GM23338 (cell line): ENCODE measurements around the gene CCDC149. TPM values are rescaled to one million over a fixed set of nuclear protein-coding genes. Genes with fewer than 3 reads are reported as not detected.

Experiments
- ATAC-seq: fragments of 200-7000 bp; cut with Tn5 transposase; 3 replicates; pipeline ENCODE4 v1.9.1; 2020
- DNase-seq: peaks from one replicate; pipeline ENCODE4 v3.0.0-alpha.2; 2015; ENCODE audit warnings: low spot score
- H2AFZ ChIP-seq: fragments of 200-600 bp; sonication (generic); 2 replicates; pipeline ENCODE4 v1.8.0; 2016; ENCODE audit warnings: antibody characterized with exemption, mild to moderate bottlenecking, moderate library complexity
- H3F3A ChIP-seq: fragments of 200-600 bp; sonication (generic); replicated peaks from 2 replicates; pipeline ENCODE4 v1.8.0; 2017; ENCODE audit warnings: antibody characterized with exemption, mixed run types, low read depth
- H3K27ac ChIP-seq: fragments of 200-600 bp; sonication (generic); 2 replicates; pipeline ENCODE4 v1.6.1; 2016; ENCODE audit warnings: low read depth
- H3K27me3 ChIP-seq: fragments of 200-600 bp; sonication (generic); 2 replicates; pipeline ENCODE4 v1.8.0; 2016; ENCODE audit warnings: mild to moderate bottlenecking, mixed run types, moderate library complexity; ENCODE audit not compliant: insufficient read depth
- H3K36me3 ChIP-seq: fragments of 200-600 bp; sonication (generic); 2 replicates; pipeline ENCODE4 v1.8.0; 2016; ENCODE audit warnings: mild to moderate bottlenecking; ENCODE audit not compliant: insufficient read depth
- H3K4me1 ChIP-seq: fragments of 200-600 bp; sonication (generic); 2 replicates; pipeline ENCODE4 v1.8.0; 2016; ENCODE audit warnings: mild to moderate bottlenecking, moderate library complexity; ENCODE audit not compliant: insufficient read depth
- H3K4me2 ChIP-seq: fragments of 200-600 bp; sonication (generic); 2 replicates; pipeline ENCODE4 v1.7.1; 2017; ENCODE audit warnings: mixed run types
- H3K4me3 ChIP-seq: fragments of 200-600 bp; sonication (generic); 2 replicates; pipeline ENCODE4 v1.6.1; 2016; ENCODE audit warnings: mixed run types
- H3K79me2 ChIP-seq: fragments of 200-600 bp; sonication (generic); replicated peaks from 2 replicates; pipeline ENCODE4 v1.8.0; 2017; ENCODE audit warnings: mild to moderate bottlenecking; ENCODE audit not compliant: insufficient read depth
- H3K9me2 ChIP-seq: fragments of 200-600 bp; sonication (generic); 2 replicates; pipeline ENCODE4 v1.8.0; 2017; ENCODE audit not compliant: insufficient read depth
- H4K20me1 ChIP-seq: fragments of 200-600 bp; sonication (generic); replicated peaks from 2 replicates; pipeline ENCODE4 v1.8.0; 2017; ENCODE audit warnings: mild to moderate bottlenecking; ENCODE audit not compliant: insufficient read depth
- H3K27ac Mint-ChIP-seq: 2 replicates; pipeline ENCODE4 v1.8.0; 2020; ENCODE audit warnings: inconsistent platforms, mild to moderate bottlenecking, moderate library complexity, mixed read lengths
- H3K27me3 Mint-ChIP-seq: 3 replicates; pipeline ENCODE4 v1.8.0; 2022; ENCODE audit warnings: low read depth, mild to moderate bottlenecking, moderate library complexity, mixed read lengths, inconsistent platforms; ENCODE audit not compliant: insufficient read depth, poor library complexity
- H3K36me3 Mint-ChIP-seq: 3 replicates; pipeline ENCODE4 v1.8.0; 2021; ENCODE audit warnings: low read depth, mild to moderate bottlenecking, inconsistent platforms, moderate library complexity, mixed read lengths
- H3K4me1 Mint-ChIP-seq: 3 replicates; pipeline ENCODE4 v1.8.0; 2020; ENCODE audit warnings: mild to moderate bottlenecking, inconsistent platforms, mixed read lengths
- H3K4me3 Mint-ChIP-seq: 3 replicates; pipeline ENCODE4 v1.8.0; 2021; ENCODE audit warnings: moderate library complexity, mild to moderate bottlenecking, inconsistent platforms, mixed read lengths
- H3K9me3 Mint-ChIP-seq: 3 replicates; pipeline ENCODE4 v1.8.0; 2020; ENCODE audit warnings: moderate library complexity, mild to moderate bottlenecking, inconsistent platforms, mixed read lengths
- CREB1 ChIP-seq: fragments of 250-450 bp; sonication (Bioruptor Pico); IDR thresholded peaks from 2 replicates; pipeline ENCODE4 v1.5.0; 2020; ENCODE audit warnings: low read depth, mild to moderate bottlenecking, moderate library complexity
- EZH2 ChIP-seq: fragments of 200-600 bp; sonication (generic); IDR thresholded peaks from one replicate; pipeline ENCODE4 v1.8.0; 2017; ENCODE audit warnings: antibody characterized with exemption, mild to moderate bottlenecking, low read depth; ENCODE audit not compliant: unreplicated experiment
- EZH2phosphoT487 ChIP-seq: fragments of 200-600 bp; sonication (generic); IDR thresholded peaks from one replicate; pipeline ENCODE4 v1.8.1; 2018; ENCODE audit warnings: antibody characterized with exemption; ENCODE audit not compliant: unreplicated experiment
- JUNB ChIP-seq: IDR thresholded peaks from one replicate; pipeline ENCODE4 v1.6.1; 2016; ENCODE audit warnings: antibody characterized with exemption; ENCODE audit not compliant: unreplicated experiment
- NANOG ChIP-seq: IDR thresholded peaks from 2 replicates; pipeline ENCODE4 v1.6.1; 2016; ENCODE audit warnings: antibody characterized with exemption, borderline replicate concordance
- POLR2AphosphoS5 ChIP-seq: IDR thresholded peaks from 2 replicates; pipeline ENCODE4 v1.6.1; 2016; ENCODE audit warnings: antibody characterized with exemption, low read depth
- REST ChIP-seq: IDR thresholded peaks from one replicate; pipeline ENCODE4 v1.6.1; 2018; ENCODE audit warnings: antibody characterized with exemption; ENCODE audit not compliant: unreplicated experiment
- STAT1 ChIP-seq: IDR thresholded peaks from one replicate; pipeline ENCODE4 v1.6.1; 2016; ENCODE audit warnings: antibody characterized with exemption; ENCODE audit not compliant: unreplicated experiment
- ZNF114 ChIP-seq: fragments of 250-450 bp; sonication (Bioruptor Pico); IDR thresholded peaks from 2 replicates; pipeline ENCODE4 v1.5.0; 2020; ENCODE audit warnings: mild to moderate bottlenecking, moderate library complexity
- ZNF331 ChIP-seq: fragments of 250-450 bp; sonication (Bioruptor Pico); IDR thresholded peaks from 2 replicates; pipeline ENCODE4 v1.5.0; 2020; ENCODE audit warnings: low read depth, mild to moderate bottlenecking, moderate library complexity
- ZNF462 ChIP-seq: fragments of 250-450 bp; sonication (Bioruptor Pico); IDR thresholded peaks from 2 replicates; pipeline ENCODE4 v1.5.0; 2020; ENCODE audit warnings: mild to moderate bottlenecking, moderate library complexity
- polyA plus RNA-seq: library from polyadenylated mRNA; unstranded; fragments of >200 nt; fragmentation: Nextera tagmentation; extraction: Ambion mirVana; gene quantifications from 2 replicates; pipeline ENCODE4 v1.2.1, GENCODE V29; 2016
- total RNA-seq: library from RNA; depleted of rRNA; stranded (reverse); fragments of >200 nt; shearing (Covaris generic); gene quantifications from 2 replicates; pipeline ENCODE4 v1.2.3, GENCODE V29; 2014
- TF ChIP-seq, protein P1 (sequence below): IDR thresholded peaks from 2 replicates; pipeline ENCODE4 v1.6.1; 2016; ENCODE audit warnings: antibody characterized with exemption
- TF ChIP-seq, protein P2 (sequence below), 2 experiments: fragments of 200-600 bp in 1 of 2; sonication (generic) in 1 of 2; conservative IDR thresholded peaks; 2 replicates each; pipeline versions ENCODE4 v1.5.1 to v1.6.1; 2016 to 2017; ENCODE audit warnings: antibody characterized with exemption in 2 of 2, low read depth in 2 of 2, mild to moderate bottlenecking in 2 of 2, moderate library complexity in 1 of 2

Gene CCDC149
- total and polyA plus RNA-seq, 2 experiments from 2014 or later, result 2.6 to 6.4 TPM

DNA sequence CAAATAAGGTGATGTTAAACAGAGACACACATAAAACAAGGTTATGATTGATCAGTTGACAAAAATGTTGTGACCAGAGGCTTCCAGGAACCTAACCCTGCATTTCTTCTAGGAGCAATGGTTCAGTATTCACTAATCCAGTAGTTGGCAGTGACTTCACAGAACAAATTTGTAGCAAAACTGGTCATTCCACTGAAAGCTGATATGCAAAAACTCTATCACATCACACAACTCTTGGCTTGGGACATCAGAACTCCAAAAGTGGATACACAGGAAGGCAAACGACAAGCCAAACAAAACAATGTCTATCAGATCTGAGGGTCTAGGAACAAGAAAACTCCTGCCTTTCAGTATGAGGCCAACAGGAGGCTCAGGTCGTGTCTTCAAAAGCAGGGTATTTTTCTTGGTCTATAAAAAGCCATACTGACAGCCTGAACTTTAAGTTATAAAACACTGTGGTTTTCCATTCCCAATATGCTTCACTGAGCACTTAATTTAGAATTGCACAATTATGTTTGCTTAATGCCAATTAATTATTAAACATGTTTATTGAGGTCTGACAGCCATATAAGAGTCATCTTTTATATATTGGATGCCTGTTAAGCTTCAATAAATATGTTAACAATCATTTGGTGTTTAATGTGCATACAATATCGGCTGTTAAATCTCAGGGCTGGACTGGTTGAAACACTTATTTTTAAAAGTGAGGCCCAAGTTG is 71.9 kb downstream of the CCDC149 start:
- H3K79me2 ChIP-seq, result no peaks in the 10 kb centered on the region
- H3F3A ChIP-seq, result no peaks in the 10 kb centered on the region
- Mint-ChIP-seq H3K36me3 (no peaks in the 10 kb centered on the region), H3K9me3 (no peaks in the 10 kb centered on the region), H3K4me3 (no peak overlapping the region), H3K4me1 (peaks cover under 1% of the 10 kb centered on the region; the same call in 2 of the 3 replicates), H3K27ac (no peak overlapping the region), H3K27me3 (no peaks in the 10 kb centered on the region)
- DNase-seq (no peak), ATAC-seq (no peak)
- TF ChIP-seq EZH2phosphoT487 (no peak), ZNF331 (CRISPR knock-in tag) (no peak), NANOG (no peak), ZNF114 (CRISPR knock-in tag) (no peak), JUNB (no peak), ZNF462 (no peak), EZH2 (no peak), REST (no peak), STAT1 (no peak), POLR2AphosphoS5 (no peak), CREB1 (CRISPR knock-in tag) (no peak)
- TF ChIP-seq, protein P1, sequence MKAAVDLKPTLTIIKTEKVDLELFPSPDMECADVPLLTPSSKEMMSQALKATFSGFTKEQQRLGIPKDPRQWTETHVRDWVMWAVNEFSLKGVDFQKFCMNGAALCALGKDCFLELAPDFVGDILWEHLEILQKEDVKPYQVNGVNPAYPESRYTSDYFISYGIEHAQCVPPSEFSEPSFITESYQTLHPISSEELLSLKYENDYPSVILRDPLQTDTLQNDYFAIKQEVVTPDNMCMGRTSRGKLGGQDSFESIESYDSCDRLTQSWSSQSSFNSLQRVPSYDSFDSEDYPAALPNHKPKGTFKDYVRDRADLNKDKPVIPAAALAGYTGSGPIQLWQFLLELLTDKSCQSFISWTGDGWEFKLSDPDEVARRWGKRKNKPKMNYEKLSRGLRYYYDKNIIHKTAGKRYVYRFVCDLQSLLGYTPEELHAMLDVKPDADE, result no peak
- TF ChIP-seq, protein P2, sequence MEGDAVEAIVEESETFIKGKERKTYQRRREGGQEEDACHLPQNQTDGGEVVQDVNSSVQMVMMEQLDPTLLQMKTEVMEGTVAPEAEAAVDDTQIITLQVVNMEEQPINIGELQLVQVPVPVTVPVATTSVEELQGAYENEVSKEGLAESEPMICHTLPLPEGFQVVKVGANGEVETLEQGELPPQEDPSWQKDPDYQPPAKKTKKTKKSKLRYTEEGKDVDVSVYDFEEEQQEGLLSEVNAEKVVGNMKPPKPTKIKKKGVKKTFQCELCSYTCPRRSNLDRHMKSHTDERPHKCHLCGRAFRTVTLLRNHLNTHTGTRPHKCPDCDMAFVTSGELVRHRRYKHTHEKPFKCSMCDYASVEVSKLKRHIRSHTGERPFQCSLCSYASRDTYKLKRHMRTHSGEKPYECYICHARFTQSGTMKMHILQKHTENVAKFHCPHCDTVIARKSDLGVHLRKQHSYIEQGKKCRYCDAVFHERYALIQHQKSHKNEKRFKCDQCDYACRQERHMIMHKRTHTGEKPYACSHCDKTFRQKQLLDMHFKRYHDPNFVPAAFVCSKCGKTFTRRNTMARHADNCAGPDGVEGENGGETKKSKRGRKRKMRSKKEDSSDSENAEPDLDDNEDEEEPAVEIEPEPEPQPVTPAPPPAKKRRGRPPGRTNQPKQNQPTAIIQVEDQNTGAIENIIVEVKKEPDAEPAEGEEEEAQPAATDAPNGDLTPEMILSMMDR (conservative IDR thresholded peaks at IDR 0.05; ENCODE audit: low read depth in 2 of 2), result no peak
- H3K27me3 ChIP-seq, result no peaks in the 10 kb centered on the region
- no peak overlapping the region for H3K27ac ChIP-seq
- H3K36me3 ChIP-seq, result no peaks in the 10 kb centered on the region
- H2AFZ ChIP-seq, result no peak overlapping the region
- no peaks in the 10 kb centered on the region for H3K9me2 ChIP-seq
- no peaks in the 10 kb centered on the region for H3K4me1 ChIP-seq
- H3K4me2 ChIP-seq, result no peak overlapping the region
- H3K4me3 ChIP-seq, result no peak overlapping the region
- H4K20me1 ChIP-seq, result no peaks in the 10 kb centered on the region
